ENCODE data around the gene NRL.

The NRL gene

DNA sequence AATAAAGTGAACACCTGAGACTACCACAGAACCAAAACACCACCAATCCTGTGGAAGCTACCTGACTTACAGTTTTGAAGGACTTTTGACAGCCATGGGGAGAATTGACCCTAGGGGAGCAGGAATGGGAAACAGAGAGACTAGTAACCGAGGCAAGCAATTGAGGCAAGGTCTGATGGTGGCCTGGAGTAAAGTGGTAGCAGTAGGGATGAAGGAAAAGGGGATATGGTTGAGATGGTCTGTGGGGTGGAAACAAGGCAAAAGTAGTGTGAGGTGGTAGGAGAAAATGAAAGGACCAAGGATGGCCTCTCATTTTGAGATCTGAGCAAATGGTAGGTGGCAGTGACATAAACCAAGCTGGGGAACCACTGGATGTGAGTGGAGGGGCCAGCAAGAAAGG lies 42.1 kb upstream of the NRL start:
- no peak overlapping the region for H3K4me3 ChIP-seq (ENCODE audit: low read length)
- TF ChIP-seq, protein P1, sequence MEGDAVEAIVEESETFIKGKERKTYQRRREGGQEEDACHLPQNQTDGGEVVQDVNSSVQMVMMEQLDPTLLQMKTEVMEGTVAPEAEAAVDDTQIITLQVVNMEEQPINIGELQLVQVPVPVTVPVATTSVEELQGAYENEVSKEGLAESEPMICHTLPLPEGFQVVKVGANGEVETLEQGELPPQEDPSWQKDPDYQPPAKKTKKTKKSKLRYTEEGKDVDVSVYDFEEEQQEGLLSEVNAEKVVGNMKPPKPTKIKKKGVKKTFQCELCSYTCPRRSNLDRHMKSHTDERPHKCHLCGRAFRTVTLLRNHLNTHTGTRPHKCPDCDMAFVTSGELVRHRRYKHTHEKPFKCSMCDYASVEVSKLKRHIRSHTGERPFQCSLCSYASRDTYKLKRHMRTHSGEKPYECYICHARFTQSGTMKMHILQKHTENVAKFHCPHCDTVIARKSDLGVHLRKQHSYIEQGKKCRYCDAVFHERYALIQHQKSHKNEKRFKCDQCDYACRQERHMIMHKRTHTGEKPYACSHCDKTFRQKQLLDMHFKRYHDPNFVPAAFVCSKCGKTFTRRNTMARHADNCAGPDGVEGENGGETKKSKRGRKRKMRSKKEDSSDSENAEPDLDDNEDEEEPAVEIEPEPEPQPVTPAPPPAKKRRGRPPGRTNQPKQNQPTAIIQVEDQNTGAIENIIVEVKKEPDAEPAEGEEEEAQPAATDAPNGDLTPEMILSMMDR (IDR thresholded peaks at IDR 0.05; ENCODE audit: insufficient read depth, low read depth, low read length, missing control alignments), result no peak
- no peak for DNase-seq (ENCODE audit: low read depth)

DNA sequence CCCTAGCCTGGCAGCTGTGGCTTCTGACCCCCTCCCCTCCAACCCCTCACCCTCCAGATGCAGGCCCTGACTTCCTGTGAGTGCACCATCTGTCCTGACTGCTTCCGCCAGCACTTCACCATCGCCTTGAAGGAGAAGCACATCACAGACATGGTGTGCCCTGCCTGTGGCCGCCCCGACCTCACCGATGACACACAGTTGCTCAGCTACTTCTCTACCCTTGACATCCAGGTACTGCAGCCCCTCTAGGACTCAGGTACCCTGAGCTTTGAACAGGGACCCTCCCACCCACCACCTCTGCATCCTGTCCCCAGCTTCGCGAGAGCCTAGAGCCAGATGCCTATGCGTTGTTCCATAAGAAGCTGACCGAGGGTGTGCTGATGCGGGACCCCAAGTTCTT lies 40.4 kb upstream of the NRL start:
- no peak for DNase-seq (ENCODE audit: low read depth)
- H3K4me3 ChIP-seq (ENCODE audit: low read length), result no peak overlapping the region
- TF ChIP-seq, protein P1 (IDR thresholded peaks at IDR 0.05; ENCODE audit: insufficient read depth, low read depth, low read length, missing control alignments), result no peak

- TF ChIP-seq, protein P1 (IDR thresholded peaks at IDR 0.05; ENCODE audit: insufficient read depth, low read depth, low read length, missing control alignments), result no peak
- no peak for DNase-seq (ENCODE audit: low read depth)
- no peak overlapping the region for H3K4me3 ChIP-seq (ENCODE audit: low read length)
These were observed 36.8 kb upstream of the NRL start for GRCh38 chr14:24151404-24152080.

DNA sequence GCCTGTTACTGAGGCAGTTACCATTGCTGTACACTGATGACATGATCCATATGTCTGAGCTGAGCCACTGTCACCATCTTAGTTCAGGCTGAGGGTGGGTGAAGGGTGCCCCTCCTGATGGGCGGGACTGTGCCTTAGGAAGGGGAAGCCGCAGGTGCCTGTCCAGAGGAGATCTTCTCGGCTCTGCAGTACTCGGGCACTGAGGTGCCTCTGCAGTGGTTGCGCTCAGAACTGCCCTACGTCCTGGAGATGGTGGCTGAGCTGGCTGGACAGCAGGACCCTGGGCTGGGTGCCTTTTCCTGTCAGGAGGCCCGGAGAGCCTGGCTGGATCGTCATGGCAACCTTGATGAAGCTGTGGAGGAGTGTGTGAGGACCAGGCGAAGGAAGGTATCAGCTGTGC lies 36.2 kb upstream of the NRL start:
- no peak overlapping the region for H3K4me3 ChIP-seq (ENCODE audit: low read length)
- TF ChIP-seq, protein P1 (IDR thresholded peaks at IDR 0.05; ENCODE audit: insufficient read depth, low read depth, low read length, missing control alignments), result no peak
- DNase-seq (ENCODE audit: low read depth), result no peak

GRCh38 chr14:24150567-24150966 lies 35.8 kb upstream of the NRL start:
- no peak overlapping the region for H3K4me3 ChIP-seq (ENCODE audit: low read length)
- TF ChIP-seq, protein P1 (IDR thresholded peaks at IDR 0.05; ENCODE audit: insufficient read depth, low read depth, low read length, missing control alignments), result no peak
- DNase-seq (ENCODE audit: low read depth), result no peak

DNA sequence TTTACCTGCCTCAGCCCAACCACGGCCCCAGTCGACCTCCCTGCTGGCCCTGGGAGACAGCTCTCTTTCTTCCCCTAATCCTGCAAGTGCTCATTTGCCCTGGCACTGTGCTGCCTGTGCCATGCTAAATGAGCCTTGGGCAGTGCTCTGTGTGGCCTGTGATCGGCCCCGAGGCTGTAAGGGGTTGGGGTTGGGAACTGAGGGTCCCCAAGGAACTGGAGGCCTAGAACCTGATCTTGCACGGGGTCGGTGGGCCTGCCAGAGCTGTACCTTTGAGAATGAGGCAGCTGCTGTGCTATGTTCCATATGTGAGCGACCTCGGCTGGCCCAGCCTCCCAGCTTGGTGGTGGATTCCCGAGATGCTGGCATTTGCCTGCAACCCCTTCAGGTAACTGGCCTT lies 35.3 kb upstream of the NRL start:
- no peak for DNase-seq (ENCODE audit: low read depth)
- TF ChIP-seq, protein P1 (IDR thresholded peaks at IDR 0.05; ENCODE audit: insufficient read depth, low read depth, low read length, missing control alignments), result no peak
- H3K4me3 ChIP-seq (ENCODE audit: low read length), result no peak overlapping the region

- DNase-seq (ENCODE audit: low read depth), result no peak
- TF ChIP-seq, protein P1 (IDR thresholded peaks at IDR 0.05; ENCODE audit: insufficient read depth, low read depth, low read length, missing control alignments), result no peak
These were observed 34.7 kb upstream of the NRL start for GRCh38 chr14:24149302-24149969.

More at GRCh38 chr14:24149302-24149969, 34.7 kb upstream of the NRL start:
- no peak overlapping the region for H3K4me3 ChIP-seq (ENCODE audit: low read length)
